NAMALWA (cell line): ENCODE data around the gene SHISAL1.

ENCODE experiments used
- DNase-seq: peaks from one replicate; pipeline ENCODE4 v3.0.0-alpha.2; 2015; ENCODE audit warnings: low spot score

SHISAL1 gene

DNA sequence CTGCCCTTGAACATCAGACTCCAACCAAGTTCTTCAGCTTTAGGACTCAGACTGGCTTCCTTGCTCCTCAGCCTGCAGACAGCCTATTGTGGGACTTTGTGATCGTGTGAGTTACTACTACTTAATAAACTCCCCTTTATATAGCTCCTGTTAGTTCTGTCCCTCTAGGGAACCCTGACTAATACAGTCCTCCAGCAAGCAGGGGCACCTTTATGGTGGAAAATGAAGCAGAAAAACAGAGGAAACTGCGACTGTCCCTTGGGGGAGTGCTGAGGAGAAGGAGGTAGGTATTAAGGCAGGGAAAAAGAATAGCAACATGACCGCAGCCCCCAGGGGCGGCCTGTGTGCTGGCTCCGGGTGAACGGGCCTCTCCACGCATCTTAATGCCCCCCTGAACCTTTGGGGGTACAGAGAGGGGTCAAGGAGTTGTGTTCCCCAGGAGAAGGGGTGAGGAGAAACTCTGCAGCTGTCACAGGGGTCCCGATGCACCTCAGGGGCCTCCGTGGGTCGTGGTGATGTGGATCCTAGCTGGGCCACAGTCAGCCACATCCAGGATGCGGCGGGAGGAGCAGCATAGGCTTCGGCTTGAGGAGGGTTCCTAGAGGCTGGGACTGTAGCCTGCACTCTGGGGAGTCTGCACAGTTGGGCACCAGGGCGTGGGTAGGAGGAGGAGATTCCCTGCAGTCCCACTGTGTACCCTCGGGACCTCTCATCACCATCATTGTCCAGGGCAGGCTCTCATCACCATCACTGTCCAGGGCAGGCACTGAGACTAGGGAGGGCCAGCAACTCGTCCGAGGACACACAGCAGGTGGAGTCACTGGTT, 34.3 kb downstream of the SHISAL1 start:
- DNase-seq: no peak

DNA sequence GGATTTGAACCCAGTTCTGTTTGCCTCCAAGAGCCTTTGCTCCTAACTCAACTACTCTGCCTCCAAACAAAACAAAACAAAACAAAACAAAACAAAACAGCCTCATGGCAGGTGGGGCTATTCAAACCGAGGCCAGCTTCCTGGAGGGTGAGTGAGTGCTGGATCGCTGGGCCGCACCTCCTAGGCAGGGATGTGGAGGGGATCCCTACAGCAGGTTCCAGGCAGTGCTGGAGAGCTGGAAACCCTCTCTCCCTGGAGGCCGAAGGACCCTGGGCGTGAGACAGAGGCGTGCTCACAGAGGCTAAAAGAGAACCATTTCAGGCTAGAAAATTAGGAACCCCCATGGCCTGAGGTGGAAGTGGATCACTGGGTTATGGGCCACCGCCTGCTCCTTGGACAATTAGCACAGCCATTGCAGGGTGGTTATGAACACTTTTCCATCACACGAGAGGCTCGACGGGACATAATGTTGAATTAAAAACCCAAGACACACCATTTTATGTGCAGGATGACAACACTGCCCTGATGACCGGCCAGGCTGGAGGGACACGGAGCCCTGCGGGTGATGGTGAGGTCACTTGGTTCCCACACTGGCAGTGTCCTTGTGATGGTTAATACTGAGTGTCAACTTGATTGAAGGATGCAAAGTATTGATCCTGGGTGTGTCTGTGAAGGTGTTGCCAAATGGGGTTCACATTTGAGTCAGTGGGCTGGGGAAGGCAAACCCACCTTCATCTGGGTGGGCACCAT, 35.2 kb downstream of the SHISAL1 start:
- DNase-seq: no peak

DNA sequence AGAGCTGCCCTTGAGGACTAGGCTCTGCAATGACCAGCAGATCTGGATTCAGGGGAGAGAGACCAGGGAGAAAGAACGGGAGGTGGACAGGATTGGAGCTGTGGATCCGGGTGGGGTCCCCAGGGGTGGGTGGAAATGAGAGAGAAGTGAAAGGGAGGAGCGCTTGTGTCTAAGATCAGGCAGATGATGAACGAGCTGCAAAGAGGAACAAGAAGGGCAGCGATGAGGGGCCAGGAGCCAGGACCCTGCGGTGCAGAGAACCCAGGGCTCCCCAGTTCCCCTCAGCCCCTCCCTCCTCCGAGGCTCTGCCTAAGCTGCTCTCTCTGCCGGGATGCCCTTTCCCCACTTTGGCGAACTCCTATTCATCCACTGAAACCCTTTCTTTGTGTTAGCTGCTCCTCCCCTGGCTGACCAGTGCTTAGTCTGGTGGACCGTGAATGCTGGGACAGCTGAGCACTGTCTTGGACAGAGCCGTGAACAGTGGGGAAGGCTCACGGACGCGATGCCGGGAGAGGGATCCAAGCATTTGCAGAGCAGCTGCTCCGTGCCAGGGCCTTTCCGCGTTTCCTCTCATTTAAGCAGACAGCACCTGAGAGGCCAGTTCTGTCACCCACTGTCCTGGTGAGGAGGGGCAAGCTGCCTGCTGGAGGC, 35.9 kb downstream of the SHISAL1 start:
- DNase-seq: no peak

DNA sequence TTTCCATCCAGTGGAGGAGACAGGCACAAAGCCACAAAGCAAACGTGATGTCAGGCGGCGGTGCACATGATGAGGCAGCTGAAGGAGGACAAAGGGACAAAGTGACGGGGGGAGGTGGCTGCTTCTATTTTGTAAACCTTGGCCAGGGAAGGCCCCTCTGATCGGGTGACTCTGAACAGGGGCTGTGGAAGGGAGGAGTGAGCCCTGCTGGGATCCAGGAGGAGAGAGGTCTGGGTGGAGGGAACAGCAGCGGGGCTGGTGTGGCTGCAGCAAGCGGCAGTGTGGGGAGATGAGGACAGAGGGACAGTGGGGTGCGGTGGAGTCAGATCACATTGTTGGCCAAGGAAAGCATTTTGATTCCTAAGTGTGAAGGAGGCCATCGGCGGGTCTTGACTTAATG, 36.7 kb downstream of the SHISAL1 start:
- no peak for DNase-seq

DNA sequence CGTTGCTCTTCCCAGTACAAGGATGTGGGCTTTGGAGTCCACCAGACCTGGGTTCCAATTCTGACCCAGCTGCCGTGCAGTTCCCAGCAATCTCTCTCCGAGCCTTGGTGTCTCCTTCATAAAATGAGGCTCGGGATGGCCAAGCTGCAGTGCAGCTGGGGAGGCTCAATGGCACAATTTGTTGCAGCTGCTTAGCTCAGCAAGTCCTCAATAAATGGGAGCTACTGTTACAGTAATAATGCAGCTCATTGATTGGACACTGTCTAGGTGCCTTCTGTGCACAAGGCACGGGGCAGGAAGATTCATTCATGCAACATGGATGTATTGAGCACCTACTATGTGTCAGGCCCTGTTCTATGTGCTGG, 37.1 kb downstream of the SHISAL1 start:
- no peak for DNase-seq

DNA sequence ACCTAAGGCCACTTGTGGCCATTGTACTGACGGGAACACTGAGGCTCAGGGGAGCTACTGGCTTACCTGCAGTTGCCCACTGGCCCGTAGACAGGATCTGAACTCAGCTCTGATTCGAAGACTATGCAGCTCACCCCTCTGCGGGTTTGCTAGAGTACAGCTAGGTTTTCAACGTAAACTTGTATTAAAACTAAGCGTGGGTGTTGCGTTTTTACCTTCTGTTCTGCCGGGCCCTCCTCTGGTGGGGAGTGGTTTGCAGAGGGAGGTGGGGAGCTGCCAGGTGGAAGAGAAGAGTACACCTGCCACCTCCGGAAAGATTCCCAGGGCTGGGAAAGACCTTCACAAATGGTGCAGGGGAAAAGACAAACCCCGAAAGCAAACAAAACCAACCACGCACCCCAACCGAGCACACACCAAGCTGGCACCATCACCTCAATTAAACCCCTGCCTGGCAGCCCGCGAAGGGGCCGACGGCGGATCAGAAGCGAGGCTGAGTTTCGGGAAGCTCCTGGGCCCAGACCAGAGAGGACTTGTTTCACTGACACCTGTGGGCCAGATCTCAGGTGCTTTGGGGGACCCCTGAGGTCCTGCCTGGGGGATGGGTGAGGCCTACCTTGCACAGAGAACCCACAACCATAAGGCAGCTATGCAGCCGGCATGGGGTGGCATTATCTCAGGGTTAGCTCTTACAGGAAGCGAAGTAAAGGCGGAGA, 37.7 kb downstream of the SHISAL1 start:
- no peak for DNase-seq

DNA sequence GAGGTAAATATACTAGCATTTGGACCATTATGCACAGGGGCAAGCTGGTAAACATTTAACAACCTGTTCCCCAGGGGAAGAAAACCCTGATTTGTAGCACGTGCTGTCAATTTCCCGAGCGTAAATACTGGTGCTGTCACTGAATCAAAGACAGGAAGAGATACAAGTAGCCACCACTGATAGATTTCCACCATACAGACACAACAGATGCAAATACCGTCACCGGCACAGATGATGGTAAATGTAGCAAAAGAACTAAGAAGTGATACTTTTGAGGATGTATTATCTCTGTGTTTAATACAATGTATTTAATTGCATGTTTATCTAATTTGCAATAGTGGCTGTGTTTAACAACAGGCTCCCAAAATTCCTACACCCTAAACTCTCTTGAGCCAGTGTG, 39.6 kb downstream of the SHISAL1 start:
- DNase-seq: peak; percentile 30

DNA sequence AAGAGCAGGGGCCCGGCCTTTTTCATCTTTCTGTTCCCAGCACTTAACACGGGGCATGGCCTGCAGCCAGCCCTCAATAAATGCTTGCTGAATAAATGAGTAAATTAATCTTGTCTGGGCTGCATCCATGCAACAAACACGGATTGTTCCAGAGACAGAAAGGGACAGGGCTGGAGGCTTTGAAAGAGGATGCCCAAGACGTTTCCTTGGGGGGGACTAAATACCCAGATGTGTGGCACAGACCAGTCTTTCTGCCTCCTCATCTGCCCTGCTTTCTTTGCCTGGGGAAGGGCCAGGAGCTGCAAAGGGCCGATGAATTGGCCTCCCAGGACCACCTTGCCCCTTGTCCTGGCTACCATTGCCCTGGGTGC, 40.4 kb downstream of the SHISAL1 start:
- no peak for DNase-seq

DNA sequence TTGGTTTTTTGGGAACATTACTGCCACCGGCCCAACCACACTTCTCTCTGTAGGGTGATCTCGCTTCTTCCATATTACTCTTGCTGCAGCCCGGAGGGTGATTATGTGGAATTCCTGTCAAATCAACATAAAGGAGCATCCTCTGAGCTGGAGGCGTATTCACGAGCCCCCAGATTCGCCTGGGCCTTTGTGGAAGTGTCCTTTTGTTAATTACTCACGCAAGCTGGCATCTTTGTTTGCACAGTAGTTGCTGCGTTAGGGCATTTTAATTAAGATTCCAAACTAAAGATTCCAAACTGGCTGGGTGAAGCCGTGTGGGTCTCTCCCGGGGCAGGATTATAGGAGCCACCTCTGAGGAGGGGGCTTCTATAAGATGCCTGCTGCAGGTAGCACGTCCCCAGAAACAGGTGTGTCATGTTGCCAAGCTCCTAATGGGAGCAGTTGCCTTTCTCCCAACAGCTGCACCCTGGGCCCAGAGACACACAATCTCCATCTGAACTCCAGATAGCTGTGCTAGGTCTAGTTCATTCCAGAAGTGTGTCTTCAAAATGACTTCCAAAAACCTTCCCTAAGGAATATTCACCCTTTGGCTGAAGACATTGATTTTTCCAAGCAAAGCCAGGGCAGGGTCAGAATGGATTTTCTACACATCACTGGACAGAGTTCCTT, 40.9 kb downstream of the SHISAL1 start:
- no peak for DNase-seq

DNA sequence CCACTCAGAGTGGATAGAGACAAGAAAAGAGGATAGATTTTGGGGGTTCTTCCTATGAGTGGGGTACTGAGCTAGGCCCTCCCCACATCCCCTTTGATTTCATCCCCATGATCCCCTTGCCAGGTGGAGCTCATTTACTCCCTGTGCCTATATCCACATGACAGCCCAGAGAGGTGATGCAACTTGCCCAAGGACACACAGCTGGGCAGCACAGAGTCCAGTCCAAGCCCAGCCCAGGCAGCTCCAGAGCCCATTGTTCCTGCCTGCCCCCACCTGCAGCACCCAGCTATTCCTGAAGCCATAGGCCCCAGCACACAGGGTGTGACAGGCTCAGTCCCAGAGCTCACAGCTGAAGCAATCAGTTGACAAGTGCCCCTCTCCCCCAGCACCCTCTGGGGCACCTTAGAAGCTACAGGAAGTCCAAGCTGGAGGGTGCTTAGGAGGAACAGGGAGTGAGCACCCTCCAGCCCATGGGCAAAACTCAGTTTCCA, 41.7 kb downstream of the SHISAL1 start:
- DNase-seq: no peak

DNA sequence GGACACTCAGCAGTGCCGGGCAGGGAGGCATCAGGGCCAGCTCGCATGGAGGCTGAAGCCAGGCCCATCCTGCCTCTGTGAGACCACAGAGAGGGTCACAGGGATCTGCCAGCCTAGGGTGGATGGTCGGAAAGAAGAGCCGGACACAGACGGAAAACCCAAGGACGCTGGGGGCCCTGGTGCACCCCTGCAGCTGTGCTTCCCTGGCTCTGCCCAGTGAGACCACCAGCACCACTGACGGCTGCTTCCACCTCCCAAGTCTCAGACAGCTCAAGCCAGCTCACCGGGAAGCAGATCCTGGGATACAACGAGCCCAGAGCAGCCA, 42.2 kb downstream of the SHISAL1 start:
- no peak for DNase-seq

DNA sequence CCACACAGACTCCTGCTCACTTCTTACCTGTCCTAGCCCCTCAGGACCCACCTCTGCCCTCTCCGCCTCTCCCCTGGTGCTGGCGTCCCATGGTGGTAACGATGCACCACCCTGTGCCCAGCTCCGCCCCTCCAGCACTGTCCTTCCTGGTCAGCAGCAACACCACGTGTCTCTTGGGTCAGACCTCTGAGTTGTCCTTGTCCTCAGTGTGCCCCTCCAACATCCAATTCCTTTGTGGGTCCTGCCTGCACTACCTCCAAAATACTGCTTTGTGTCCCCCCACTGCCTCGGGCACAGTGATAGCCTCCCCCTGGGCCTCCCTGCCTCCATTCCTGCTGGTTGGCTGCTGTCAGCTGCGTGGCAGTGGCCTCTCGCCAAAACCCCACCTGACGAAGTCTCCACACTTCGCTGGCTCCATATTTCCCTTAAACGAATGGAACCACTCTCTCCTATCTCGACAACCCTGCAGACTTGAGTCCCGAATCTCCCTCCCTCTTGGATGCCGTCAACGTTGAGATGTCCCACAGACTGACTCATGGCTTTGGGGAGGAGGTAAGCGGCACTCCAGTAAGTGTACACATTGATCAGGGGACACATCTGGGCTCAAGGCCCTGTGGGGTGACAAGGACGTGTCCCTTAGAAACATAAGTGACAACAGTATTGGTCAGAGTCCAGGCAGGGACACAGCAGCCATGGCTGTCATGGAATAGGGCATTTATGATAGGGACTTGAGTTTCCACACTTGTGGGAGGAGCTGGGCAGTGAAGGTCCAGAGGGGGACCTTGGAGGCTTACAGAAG, 42.8 kb downstream of the SHISAL1 start:
- DNase-seq: no peak

DNA sequence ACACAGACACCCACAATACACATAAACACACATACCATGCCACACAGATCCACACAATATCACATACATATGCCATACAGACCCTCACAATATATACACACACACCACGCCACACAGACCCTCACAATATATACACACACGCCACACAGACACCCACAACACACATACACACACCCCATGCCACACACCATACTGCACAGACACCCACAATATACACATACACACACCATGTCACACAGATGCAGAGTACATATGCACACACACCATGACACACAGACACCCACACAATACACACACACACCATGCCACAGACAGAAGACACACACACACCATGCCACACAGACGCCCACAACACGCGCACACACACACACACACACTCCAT, 43.6 kb downstream of the SHISAL1 start:
- DNase-seq: no peak

DNA sequence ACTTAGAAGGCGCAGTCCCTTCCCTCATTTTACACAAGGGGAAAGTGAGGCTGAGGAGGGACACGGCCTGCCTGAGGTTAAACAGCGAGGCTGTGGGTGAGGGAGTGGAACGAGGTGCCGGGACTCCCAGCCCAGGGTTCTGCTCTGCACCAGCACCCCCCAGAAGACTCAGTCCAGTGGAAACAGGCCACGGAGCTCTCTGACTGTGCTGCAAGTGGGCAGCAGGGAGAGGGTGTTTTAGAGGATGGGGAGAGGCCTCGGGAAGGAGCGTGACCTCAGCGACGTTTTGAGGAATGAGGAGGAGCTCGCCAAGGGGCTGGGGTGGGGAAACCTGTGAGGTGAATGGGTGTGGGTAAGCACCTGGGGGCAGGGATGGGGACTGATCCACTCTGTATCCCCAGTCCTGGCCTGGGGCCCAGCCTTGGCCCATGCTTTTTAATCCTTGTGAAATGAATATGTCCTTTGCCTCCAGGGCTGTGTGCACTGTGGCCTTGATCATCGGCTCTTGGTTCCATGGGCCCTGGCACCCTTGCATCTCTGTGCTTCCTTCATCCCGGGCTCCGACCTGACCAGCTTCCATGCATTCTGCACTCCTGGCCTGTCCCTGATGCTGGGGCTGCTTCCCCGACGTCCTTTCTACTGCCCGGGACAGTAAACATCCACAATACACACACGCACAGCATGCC, 44.2 kb downstream of the SHISAL1 start:
- DNase-seq: no peak

DNA sequence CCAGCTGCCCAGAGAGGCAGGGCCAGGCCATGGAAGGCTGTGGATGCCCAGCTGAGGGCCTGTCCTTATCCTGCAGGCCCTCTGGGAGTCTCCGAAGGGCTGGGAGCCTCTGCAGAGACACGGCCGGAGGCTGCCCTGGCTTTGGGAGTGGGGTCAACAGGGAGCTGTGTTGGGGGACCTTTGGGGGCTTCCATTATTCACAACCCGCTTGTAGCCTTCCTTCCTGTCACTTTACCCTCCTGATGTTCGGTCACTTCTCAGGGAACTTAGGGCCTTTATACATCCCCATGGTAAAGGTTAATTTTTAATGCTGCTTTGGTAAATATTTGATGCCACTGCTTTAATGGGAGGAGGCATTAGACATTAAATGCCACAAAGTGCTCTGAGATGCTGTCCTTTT, 44.9 kb downstream of the SHISAL1 start:
- no peak for DNase-seq

DNA sequence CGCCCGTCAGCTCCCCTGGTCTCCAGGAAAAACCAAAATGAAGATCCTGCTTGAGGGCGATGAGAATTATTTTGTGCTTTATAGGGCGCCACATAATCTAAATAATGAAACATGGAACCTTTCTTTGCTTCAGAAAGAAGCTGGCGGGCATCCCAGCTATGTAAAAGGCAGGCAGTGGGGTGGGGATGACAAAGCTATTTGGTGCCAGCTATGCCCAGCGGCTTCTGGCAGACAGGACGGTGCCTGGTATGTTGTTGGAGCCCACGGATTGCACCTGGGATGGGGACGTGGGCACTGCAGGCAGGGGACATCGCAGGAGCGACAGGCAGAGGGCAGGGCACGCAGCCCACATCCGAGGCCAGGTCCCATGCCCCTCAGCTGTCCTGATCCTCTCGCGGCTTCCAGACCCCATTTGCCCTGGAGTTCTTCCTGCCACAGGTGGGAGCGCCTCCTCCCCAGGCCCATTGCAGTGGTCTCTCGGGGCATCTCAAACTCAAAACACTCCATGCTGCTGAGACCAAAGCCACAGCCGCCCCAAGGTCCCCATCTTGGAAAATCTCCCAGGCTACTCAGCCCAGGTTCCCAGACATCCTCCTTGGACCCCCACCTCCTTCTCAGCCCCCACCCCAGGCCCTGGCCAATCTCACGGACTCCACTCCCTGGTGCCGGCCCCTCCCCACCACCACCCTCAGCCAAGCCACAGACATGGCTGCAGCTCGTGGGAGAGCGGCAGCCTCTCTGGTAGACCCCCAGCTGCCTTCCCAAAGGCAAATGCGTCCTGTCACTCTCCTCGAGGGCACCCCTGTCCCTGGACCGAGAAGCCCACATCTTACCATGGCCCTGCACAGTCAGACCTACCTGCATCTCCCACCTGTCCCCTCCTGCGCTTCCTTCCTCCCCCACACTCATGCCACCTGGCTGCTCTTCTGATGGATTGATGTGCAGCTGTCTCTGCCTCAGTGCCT, 45.7 kb downstream of the SHISAL1 start:
- DNase-seq: no peak

DNA sequence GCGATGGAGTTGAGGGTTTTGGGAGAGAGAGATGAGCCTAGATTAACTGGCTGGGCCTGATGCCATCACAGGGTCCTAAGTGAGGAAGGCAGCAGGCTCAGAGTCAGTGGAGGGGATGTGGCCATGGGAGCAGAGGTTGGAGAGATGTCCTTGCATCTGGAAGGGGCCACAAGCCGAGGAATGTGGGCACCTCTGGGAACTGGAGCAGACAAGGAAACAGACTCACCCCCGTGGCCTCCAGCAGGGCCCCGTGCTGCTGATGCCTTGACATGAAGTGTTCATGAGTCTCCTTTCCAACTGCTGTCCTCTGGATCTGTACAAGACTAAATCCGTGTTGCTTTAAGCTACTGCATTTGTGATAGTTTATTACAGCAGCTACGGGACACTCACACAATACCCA, 49.2 kb downstream of the SHISAL1 start:
- DNase-seq: no peak

DNA sequence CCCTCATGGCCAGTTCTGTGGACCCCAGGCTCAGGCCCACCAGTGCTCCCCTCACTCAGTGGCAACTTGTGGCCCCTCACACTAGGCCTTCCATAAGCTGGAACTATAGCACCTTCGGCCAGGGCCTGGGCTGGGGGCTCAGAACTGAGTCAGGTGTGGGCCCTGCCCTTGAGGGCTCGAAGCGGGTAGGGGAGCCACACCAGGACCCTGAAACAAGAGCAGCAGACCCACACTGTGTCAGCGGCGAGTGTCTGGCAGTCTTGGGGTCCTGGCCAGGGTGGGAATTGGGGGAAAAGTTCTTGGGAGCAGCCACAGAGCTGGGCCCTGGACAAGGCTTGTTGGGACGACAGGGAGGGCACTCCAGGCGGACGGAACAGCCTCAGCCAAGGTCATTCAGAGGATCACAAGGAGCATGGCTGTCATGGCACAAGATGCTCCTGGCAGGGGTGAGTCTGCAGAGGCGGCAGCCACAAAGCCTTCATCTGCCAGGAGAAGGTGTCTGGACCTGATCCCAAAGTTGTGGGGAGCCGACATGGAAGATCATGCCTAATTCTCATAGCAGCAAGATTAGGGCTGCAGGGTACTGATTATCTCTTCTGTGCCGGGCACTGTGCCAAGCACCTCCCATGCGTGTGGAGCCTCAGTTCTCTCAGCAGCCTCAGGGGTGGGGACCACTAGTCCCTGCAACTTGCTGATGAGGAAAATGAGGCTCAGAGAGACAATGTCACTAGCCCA, 50.7 kb downstream of the SHISAL1 start:
- no peak for DNase-seq
